HG03432 (cell line): ENCODE measurements around the gene BCL2A1.
"Not testable (repeated sequence)": the region's sequence is repeated elsewhere in the genome, so short reads cannot be mapped to it uniquely, and the experiment has no call there.

ENCODE experiments used
- ATAC-seq: cut with Tn5 transposase; IDR thresholded peaks from one replicate; pipeline ENCODE4 v1.9.1; 2021; ENCODE audit warnings: mild to moderate bottlenecking, moderate library complexity; ENCODE audit not compliant: unreplicated experiment

BCL2A1 gene

DNA sequence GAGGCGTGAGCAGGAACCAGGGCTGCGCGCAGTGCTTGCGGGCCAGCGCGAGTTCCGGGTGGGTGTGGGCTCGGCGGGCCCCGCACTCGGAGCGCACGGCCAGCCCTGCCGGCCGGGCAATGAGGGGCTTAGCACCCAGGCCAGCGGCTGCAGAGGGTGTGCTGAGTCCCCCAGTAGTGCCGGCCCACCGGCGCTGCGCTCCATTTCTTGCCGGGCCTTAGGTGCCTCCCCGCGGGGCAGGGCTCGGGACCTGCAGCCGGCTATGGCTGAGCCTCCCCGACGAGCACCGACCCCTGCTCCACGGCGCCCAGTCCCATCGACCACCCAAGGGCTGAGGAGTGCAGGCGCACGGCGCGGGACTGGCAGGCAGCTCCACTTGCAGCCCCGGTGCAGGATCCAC is 44.9 kb downstream of the BCL2A1 start:
- ATAC-seq, result not testable (repeated sequence)

DNA sequence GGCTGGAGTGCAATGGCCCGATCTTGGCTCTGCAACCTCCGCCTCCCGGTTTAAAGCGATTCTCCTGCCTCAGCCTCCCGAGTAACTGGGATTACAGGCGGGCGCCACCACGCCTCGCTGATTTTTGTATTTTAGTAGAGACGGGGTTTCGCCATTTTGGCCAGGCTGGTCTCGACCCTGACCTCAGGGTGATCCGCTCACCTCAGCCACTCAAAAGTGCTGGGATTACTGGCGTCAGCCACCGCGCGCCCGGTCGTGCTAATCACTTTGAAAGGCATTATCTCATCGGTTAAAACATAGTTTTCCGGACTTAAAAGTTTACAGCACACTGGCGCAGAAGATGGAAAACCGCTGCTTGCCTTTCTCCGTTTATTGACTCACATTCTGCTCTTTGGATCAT is 46.6 kb downstream of the BCL2A1 start:
- no peak for ATAC-seq

DNA sequence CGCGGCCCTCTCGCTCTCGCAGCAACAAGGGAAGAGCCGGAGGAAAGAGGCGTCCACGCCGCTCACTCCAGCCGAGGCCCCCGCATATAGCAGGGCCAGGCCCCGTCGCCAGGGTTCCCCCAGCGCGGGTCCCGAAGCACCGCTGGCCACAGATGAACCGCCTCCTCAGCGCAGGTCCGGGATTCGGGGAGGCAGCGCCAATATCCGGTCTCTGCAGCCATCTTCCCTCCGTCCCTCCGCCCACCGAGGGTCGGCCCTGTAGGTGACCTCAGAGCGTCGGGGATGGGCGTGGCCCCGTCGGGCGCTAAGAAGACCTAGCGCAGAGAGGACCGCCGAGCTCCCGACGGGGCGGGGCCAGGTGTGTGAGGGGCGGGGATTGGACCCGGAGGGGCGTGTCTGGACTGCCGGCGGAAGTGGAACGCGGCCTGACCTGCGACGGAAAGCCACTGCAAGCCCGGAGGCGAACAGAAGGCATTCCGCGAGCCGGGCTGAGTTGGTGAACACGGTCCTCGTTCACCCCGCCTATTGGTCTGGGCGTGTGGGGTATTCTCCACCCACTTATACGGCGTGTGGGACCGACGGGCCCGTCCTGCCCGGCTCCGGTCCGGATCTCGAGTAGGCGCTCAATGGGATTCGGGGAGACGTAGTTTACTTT is 47.4 kb downstream of the BCL2A1 start:
- ATAC-seq, result peak; percentile 97

DNA sequence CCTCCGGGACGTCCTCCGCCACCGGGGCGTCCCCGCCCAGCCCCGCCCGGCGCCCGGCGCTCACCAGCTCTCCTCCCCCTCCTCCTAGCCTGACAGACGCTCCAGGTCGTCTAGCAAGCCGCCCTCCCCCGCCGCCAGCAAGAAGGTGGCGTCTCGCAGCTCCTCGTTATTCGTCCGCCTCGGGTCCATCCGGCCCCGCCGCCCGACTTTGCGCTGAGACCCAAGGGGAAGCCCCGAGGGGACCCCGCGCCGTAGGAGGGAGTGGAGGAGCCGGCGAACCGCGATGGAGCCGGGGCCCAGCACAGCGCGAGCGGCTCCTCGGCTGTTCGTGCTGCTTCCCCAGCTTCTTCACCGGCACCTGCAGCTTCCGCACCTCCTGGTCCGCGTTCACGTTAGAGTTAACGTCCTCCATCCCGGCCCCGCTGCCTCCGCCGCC is 47.9 kb downstream of the BCL2A1 start:
- ATAC-seq, result peak; percentile 45

DNA sequence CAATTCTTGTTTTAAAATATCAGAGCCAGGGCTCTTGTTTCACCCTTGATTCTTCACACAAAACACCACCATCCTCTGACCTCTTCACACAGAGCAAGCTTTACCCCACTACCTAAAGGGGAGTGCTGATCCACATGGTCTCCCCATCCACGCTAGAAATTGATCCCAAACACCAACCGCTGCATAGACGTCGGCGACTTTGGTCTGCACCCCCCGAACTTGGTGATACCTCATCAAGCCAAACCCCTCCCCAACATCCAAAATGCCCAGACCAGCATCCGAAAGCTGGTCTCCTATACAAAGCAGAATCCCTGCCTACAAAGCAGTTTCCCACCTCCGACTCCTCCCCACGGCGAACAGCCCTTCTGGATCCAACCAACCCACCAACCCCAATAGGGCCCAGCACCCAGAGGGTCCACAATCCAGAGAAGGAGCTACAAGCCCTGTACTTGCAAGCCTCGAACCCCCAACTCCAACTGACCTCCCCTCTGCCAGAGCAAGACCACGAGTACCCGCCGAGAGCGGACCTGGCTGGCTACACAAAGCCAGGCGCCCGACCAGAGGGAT is 48.4 kb downstream of the BCL2A1 start:
- ATAC-seq, result no peak

DNA sequence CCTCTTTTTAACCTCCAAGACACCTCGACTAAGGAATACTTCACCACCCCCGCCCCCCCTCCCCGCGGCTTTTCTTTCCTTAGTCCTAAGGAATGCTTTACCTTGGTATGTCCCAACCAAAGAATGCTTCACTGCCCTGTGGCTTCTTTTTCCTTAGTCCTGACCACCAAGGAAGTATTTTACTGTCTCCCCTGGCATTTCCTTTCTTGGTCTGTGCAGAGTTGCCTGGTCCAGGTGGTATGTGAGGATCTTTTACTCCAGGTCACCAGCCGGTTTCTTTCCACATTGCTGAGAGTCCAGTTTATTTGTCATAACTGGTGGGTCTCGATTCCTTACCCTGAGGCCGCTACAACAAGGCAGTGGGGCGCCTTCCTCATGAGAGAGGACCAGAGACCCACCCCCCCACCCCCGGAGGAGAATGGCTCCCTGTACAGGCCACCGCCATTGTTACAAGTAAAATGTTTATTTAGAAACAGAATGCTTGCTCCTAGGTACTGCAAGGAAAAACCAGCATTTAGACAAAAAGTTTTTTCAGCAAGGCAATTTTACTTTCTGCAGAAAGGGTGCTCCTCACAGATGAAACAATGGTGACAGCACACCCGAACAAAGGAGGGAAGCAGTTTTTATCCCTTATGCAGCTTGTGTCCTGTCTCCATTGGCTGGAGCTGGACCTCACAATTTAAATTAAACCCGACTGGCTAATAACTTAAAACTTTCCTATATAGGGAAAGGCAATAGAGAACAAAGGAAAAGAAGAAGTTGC is 51.1 kb downstream of the BCL2A1 start:
- no peak for ATAC-seq

DNA sequence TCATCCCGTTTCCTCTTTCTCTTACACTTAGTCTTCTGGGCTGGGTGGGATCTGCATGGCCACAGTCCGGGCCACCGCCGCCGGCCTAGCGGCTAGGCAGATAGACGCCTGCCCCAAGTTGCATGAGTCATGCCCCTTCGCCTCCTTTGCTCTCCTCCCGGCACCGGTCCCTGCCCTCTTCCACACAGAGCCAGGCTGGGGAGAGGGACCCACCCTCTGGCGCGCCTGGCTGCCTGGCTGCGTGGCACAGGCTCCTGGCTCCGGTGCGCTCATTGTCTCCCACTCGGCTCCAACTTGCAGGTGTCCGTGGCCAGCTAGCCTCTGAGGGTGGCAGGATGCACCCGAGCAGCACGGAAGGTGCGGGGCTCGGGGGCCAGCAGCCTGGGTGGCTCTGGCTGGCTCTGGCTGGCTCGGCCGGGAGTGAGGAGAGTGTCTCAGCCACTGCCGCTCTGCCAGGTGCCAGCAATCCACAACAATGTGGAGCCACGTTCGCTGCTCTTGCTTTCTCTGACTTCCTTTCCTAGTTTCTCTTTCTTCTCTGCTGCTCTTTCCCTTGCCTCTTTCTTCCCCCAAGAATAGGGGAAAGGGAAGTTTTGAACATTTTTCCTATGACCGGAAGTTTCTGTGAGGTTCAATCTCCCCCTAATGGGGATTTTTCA is 51.8 kb downstream of the BCL2A1 start:
- no peak for ATAC-seq

DNA sequence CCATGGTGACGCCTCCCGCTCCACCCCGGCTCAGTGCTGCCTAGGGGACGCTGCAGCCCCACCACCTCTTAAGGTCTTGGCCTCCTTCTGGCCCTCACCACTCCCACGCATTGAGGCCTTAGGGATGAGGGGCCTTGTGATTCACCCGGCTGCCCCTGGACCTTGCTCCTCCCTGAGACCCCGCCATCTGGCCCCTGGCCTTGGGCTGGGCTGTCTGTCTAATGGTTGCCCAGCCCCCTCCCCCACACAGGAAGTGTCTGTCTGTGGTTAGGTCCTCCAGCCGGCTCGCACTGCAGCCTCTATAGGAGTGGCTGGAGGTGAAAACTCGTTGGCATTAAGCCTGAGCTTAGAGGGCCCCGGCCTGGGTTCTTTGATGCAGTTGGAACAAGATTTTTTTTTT is 52.7 kb downstream of the BCL2A1 start:
- no peak for ATAC-seq

DNA sequence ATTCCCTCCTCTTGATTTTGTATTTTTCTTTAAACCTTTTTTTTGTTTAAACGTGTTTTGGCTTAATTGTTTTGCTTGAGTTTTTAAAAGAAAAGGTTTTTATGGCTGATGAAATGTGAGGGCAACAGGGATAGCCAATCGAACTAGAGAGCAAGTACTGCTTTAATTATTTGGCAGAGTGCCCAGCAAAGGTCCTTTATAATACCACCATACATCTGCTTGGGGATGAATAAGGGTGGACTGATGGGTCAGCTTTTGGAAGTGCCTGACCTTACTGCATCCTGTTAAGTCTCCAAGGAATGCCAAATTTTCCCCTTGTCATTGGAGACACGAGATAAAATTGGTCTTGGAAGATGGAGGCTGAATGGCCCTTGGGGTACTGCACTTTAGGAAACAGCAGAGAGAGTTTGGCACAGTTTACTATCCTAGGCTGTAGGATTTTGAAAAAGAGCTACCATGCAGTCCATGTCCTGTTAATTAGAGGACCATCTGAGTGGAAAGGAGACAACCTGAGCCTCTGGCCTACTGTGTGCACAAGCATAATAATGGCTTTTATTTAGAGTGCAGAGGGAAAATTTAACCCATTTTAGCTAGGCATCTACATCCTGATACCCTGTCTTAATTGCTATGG is 54.4 kb downstream of the BCL2A1 start:
- no peak for ATAC-seq

DNA sequence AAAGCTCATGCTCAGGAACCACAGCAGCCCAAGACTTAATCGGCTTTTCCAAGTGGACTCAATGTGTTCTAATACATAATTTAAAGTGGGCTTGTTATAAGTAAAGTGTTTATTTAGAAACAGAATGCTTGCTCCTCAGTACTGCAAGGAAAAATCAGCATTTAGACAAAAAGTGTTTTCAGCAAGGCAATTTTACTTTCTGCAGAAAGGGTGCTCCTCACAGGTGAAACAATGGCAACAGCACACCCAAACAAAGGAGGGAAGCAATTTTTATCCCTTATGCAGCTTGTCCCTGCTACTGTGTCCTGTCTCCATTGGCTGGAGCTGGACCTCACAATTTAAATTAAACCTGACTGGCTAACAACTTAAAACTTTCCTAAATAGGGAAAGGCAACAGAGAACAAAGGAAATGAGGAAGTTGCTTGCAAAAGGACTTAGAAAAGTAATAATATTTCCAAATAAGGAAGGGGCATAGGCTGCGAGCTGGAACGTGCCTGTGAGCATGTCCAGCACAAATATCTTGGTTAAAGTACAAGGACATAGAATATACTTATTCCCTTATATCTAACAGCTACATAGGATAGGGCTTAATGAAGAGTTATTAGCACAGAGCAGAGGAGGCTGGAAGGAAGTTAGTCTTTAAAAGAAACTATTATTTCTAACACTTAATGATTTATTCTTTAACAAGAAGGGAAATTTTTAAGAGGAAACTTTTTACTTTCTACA is 55.1 kb downstream of the BCL2A1 start:
- not testable (repeated sequence) for ATAC-seq

DNA sequence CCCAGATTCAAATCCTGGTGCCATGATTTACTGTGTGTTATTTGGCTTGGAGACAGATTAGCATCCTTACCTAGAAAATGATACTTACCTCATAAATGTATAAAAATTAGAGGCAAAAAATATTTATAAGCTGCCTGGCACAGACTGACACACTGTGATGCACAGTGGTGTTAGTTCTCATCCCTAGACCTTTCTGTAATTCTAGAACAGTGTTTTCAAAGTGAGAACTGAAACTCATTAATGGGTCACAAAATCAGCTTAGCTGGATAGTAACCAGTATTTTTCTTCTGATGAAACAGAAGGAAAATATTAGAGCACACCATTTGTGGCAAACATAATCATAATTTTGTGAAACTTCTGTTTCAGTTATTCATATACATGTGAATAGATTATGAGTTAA is 56.3 kb downstream of the BCL2A1 start:
- no peak for ATAC-seq
